ENCODE measurements around the gene ATP2C2.

ATP2C2 gene

DNA sequence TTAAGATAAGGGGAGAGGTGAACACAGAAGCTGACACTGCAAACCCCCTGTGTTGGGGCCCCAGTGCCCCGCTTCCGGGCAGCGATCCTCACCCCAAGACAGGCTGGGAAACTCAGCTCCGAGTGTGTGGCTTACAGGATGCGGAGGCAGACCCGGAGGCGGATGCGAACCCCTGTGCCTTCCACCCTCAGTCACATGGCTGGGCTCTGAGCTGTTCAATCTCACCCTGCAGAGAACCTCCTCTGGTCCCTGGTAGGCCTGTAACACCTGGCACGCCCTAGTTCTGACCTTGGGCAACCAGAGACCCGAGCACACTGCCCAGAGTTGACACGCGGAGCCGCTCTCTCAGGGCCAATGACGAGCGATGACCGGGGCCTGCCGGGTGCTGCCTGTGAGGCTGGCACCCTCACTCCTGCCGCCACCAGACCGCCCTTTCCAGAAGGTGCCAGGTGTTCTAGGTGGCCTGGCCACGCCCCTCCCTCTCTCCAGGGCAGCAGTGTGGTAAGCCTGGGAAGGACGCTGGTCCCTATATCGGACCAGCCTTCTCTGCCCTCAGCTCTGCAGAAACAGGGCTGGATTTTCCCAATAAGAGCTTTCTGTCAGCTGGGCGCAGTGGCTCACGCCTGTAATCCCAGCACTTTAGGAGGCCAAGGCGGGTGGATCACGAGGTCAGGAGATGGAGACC is 112.9 kb downstream of the ATP2C2 start:
- TF ChIP-seq SPI1 (IDR thresholded peaks at IDR 0.05; ENCODE audit: borderline replicate concordance, low read depth) (no peak), REST (IDR thresholded peaks at IDR 0.05; ENCODE audit: insufficient replicate concordance, low read depth) (no peak), CTCF (IDR thresholded peaks at IDR 0.05; ENCODE audit: insufficient read depth, low read length) (no peak), GABPA (IDR thresholded peaks at IDR 0.05; ENCODE audit: low read depth) (no peak), POLR2AphosphoS5 (IDR thresholded peaks at IDR 0.05; ENCODE audit: low read depth) (no peak)
- no peak overlapping the region for H3K4me3 ChIP-seq (replicated peaks; ENCODE audit: insufficient read depth, low read length)
- DNase-seq (ENCODE audit: low read depth in 1 of 2, low spot score in 1 of 2) = peak in 1 of 2 experiments; percentile 0
- no peak overlapping the region for H3K27ac ChIP-seq (replicated peaks)
- no peaks in the 10 kb centered on the region for H3K27me3 ChIP-seq (ENCODE audit: insufficient read depth, poor library complexity, severe bottlenecking)

GRCh38 chr16:84482001-84482891 is 113.9 kb downstream of the ATP2C2 start:
- no peak overlapping the region for H3K27ac ChIP-seq (replicated peaks)
- H3K27me3 ChIP-seq (ENCODE audit: insufficient read depth, poor library complexity, severe bottlenecking) = no peaks in the 10 kb centered on the region
- TF ChIP-seq REST (IDR thresholded peaks at IDR 0.05; ENCODE audit: insufficient replicate concordance, low read depth) (peak; percentile 20), SPI1 (IDR thresholded peaks at IDR 0.05; ENCODE audit: borderline replicate concordance, low read depth) (no peak), POLR2AphosphoS5 (IDR thresholded peaks at IDR 0.05; ENCODE audit: low read depth) (no peak), CTCF (IDR thresholded peaks at IDR 0.05; ENCODE audit: insufficient read depth, low read length) (no peak), GABPA (IDR thresholded peaks at IDR 0.05; ENCODE audit: low read depth) (no peak)
- DNase-seq (ENCODE audit: low read depth in 1 of 2, low spot score in 1 of 2) = peak in 1 of 2 experiments; percentile 0
- no peak overlapping the region for H3K4me3 ChIP-seq (replicated peaks; ENCODE audit: insufficient read depth, low read length)

DNA sequence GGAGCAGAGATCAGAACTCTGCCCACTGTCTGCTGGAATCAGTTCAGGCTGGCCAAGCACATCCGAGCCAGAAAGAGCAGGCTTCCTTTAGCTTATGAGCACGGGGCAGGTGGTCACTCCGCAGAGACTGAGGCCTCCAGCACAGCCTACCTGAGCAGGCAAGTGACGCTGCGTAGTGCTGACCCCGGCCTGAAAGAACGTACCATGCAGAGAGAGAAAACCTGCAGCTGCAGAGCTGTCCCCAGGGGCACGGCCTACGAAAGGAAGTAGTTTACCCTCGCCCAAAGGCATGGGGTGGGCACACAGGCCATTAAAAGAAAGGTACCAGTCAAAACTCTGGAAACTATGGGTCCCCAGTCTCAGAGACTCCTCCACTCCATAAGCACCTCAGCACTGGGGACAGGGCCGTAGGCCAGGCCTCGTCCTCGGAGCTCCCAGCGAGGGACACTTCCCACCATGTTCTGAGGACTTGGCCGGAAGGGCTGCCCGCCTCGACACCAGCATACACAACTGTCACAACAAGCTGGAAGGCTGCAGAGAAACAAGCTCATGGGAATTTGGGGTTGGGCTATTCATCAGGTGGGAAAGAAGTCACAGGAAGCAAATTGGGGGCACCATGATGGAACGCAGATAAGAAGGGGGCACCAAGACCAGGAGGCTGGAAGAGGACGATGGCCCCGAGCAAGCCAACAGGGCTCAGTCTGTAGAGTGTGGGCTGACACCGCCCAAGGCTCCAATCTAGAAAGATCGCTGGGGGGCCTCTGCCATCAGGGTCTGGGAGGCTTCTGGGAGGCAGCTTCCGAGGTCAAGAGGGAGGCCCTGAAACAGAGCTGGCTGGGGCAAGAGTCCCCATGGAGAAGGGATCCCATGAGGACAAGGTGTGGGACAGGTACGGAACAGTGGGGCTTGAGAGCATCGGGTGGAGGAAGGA is 114.9 kb downstream of the ATP2C2 start:
- no peak for DNase-seq (ENCODE audit: low read depth in 1 of 2, low spot score in 1 of 2)
- H3K27me3 ChIP-seq (ENCODE audit: insufficient read depth, poor library complexity, severe bottlenecking) = no peaks in the 10 kb centered on the region
- H3K4me3 ChIP-seq (replicated peaks; ENCODE audit: insufficient read depth, low read length) = no peak overlapping the region
- TF ChIP-seq POLR2AphosphoS5 (IDR thresholded peaks at IDR 0.05; ENCODE audit: low read depth) = no peak
- TF ChIP-seq SPI1 (IDR thresholded peaks at IDR 0.05; ENCODE audit: borderline replicate concordance, low read depth) = no peak
- no peak for TF ChIP-seq GABPA (IDR thresholded peaks at IDR 0.05; ENCODE audit: low read depth)
- no peak for TF ChIP-seq REST (IDR thresholded peaks at IDR 0.05; ENCODE audit: insufficient replicate concordance, low read depth)
- no peak for TF ChIP-seq CTCF (IDR thresholded peaks at IDR 0.05; ENCODE audit: insufficient read depth, low read length)
- H3K27ac ChIP-seq (replicated peaks) = no peak overlapping the region

Measured in HL-60 (cell line).